Stimulated activated CD4-positive, alpha-beta T cell treated with anti-CD3 and anti-CD28 coated beads, TNF-alpha, amount 100 ng/mL, for 48 hours (primary cell): ENCODE data around the gene SPTLC3.

Experiments used
- DNase-seq, 3 donors: peaks; one replicate each; pipeline ENCODE4 v3.0.0-alpha.2; 2020; ENCODE audit warnings: low read depth in 3 of 3

The SPTLC3 gene

DNA sequence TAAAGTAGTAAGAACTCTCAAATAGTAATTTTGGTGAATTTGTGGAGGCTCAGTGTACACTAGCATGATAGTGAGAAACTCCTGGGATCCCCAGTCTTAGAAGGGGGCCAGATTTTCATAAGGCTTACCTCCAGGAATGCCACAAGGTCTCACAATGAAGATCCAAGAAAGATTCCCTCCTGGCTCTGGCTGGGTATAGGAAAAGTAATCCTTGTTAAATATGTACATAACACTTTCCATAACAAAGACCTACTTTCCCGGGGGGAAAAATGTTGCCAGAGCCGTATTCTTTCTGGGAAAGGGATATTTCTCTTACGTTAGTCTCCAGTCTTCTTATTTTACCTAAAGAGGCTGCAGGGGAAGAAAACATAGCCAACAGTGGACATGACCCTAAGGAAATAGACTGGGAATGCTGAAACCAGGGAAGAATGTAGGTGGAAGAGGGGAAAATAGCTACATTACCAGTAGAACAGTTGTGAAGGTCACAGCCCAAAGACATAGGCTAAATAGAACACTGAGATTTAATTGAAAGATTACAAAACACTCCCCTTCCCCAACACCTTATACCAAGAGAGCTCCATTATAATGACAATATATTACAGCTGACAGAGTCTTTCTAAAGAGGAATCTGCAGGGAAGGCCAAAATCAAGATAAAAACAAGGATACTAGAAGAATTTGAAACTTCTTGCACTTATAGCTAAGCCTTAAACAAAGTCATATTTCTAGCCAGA lies 177.4 kb downstream of the SPTLC3 start:
- DNase-seq, result no peak

DNA sequence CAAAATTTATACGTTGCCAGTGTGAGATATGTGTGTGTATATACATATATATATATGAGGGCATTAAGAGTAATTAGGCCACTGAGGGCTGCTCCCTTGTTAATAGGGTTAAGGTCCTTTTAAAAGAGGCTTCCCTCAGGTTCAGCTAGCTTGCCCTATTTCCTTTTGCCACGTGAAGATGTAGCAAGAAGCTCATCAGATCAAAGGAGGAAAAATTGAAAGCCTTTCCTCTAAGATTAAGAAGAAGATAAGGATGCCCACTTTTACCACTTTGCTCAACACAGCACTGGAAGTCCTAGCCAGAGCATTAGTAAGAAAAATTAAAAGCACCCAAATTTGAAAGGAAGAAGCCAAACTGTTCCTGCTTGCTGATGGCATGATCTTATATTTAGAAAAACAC lies 179.1 kb downstream of the SPTLC3 start:
- no peak for DNase-seq

- no peak for DNase-seq
Measured at GRCh38 chr20:13199279-13199678, 190.5 kb downstream of the SPTLC3 start.

- DNase-seq, result no peak
Measured at GRCh38 chr20:13200767-13201500, 192.2 kb downstream of the SPTLC3 start.

GRCh38 chr20:13202565-13202964 lies 193.8 kb downstream of the SPTLC3 start:
- DNase-seq, result no peak

- no peak for DNase-seq
Measured at GRCh38 chr20:13205425-13205824, 196.7 kb downstream of the SPTLC3 start.

DNA sequence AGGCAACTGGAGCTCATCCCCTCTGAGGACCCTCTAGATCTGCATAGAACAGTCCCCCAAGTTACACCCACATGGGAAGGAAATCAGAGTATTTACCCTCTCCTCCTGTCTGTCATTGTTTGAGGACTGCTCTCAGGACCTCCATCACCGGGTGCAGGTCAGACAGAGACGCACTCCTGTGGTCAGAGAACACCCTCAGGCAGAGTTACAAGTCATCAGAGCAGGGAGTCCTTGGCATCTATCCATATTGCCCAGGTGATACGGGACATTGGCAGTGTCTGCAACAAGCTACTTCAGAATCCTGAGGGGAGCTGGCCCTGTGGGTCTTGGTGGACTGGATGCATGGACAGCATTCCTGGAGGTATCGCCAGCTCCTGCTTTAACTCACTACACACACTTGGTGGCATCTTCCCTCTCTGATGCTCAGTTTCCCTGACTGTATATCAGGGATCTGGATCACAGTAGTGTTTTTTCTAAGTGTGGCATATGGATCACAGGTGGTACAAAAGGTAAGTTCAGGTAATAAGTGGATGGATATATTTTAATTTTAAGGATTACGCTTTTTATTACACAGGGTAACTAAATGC lies 197.2 kb downstream of the SPTLC3 start:
- no peak for DNase-seq

DNA sequence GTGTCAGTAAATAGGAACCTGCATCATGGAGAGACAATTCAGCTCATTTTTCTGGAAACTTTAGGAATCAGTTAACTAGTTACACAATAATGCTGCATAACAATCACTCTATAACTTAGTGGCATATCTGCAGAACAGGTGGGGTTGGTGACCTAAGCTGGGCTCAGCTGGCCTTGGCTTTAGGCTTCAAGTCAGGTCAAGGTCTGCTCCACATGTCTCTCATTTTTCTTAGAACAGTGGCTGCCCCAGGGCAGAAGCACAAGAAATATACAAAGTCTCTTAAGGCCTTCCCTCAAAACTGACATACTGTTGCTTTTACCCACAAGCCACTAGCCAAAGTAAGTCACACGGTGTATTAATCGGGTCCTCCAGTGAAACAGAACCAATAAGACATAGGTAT lies 198.2 kb downstream of the SPTLC3 start:
- no peak for DNase-seq

- no peak for DNase-seq
Measured at GRCh38 chr20:13211956-13212618, 203.3 kb downstream of the SPTLC3 start.

- DNase-seq, result no peak
Measured at GRCh38 chr20:13212750-13213149, 204.0 kb downstream of the SPTLC3 start.

DNA sequence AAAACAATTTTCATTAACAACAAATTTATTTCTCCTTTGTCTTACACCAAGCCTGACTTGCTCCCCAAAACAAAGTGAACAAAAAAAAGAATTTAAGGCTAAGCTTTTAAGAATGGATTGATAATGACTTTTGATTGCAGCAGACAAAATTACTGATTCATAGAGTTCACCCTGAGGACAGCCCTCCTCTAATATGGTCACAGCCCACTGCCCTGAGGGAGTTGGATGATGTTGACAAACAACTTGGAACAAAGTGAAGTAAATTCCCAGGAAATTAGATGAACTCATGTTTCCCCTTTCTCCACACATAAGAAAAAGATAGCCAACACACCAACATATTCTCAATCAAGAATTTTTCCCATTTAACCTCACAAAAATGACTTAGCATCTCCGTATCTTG lies 204.6 kb downstream of the SPTLC3 start:
- DNase-seq, result no peak

GRCh38 chr20:13216533-13216932 lies 207.8 kb downstream of the SPTLC3 start:
- DNase-seq, result no peak
